A549 (cell line): Measurements from ENCODE around the gene LPO. TPM values are rescaled to one million over a fixed set of nuclear protein-coding genes. Genes with fewer than 3 reads are reported as not detected.

Source experiments
- ATAC-seq, 2 experiments: fragments of 200-7000 bp in 1 of 2; fragments of >200 bp in 1 of 2; cut with Nextera tagmentation in 1 of 2; cut with Tn5 transposase in 1 of 2; 3 replicates each; pipeline versions ENCODE4 v1.8.0 to v1.9.1; 2018 to 2020; ENCODE audit warnings: mild to moderate bottlenecking in 1 of 2, moderate library complexity in 1 of 2
- CTCF ChIA-PET: fragments of 300-600 bp; sonication (Branson Sonifier 250); formaldehyde crosslinking; extraction: SDS; loops from one replicate; lab custom pipeline; 2021; ENCODE audit warnings: antibody characterized with exemption, inconsistent platforms; lab: Yijun Ruan, JAX
- POLR2A ChIA-PET: fragments of 350-600 bp; formaldehyde crosslinking; extraction: SDS; loops from one replicate; lab custom pipeline; 2021; ENCODE audit warnings: antibody characterized with exemption, inconsistent platforms; lab: Yijun Ruan, JAX
- DNase-seq, 2 experiments: peaks; one replicate each; pipeline versions ENCODE4 v3.0.0 to v3.0.0-alpha.2; 2011 to 2016; ENCODE audit warnings: low read depth in 1 of 2, low spot score in 1 of 2
- FAIRE-seq: peaks from 2 replicates; lab custom pipeline; 2011; peaks lifted over from hg19 to GRCh38; lab: Jason Lieb, UNC
- H3K27ac ChIP-seq, 2 experiments: fragments of >200 bp; sonication (Bioruptor Twin); formaldehyde crosslinking; 3 replicates each; pipeline ENCODE4 v1.5.1; 2016 to 2017
- H3K4me1 ChIP-seq: fragments of >200 bp; sonication (Bioruptor Twin); formaldehyde crosslinking; 3 replicates; pipeline ENCODE4 v1.6.1; 2016
- H3K4me2 ChIP-seq: fragments of >200 bp; sonication (Bioruptor Twin); formaldehyde crosslinking; 3 replicates; pipeline ENCODE4 v1.6.1; 2016
- H3K4me3 ChIP-seq: fragments of >200 bp; sonication (Bioruptor Twin); formaldehyde crosslinking; 3 replicates; pipeline ENCODE4 v1.5.1; 2016
- H3K9me3 ChIP-seq: fragments of >200 bp; sonication (Bioruptor Twin); formaldehyde crosslinking; 3 replicates; pipeline ENCODE4 v1.6.1; 2016
- CHD4 ChIP-seq: fragments of 200-600 bp; sonication (generic); IDR thresholded peaks from 2 replicates; pipeline ENCODE4 v1.6.1; 2016; ENCODE audit warnings: antibody characterized with exemption, mild to moderate bottlenecking, borderline replicate concordance
- GATA3 ChIP-seq: IDR thresholded peaks from 2 replicates; pipeline ENCODE4 v1.6.1; 2012; ENCODE audit warnings: borderline replicate concordance
- HDAC2 ChIP-seq: fragments of 200-600 bp; sonication (generic); IDR thresholded peaks from 2 replicates; pipeline ENCODE4 v1.6.1; 2016
- HOXB13 ChIP-seq: fragments of 250-450 bp; sonication (Bioruptor Pico); IDR thresholded peaks from 2 replicates; pipeline ENCODE4 v1.5.0; 2020; ENCODE audit warnings: low read depth, mild to moderate bottlenecking, moderate library complexity
- HOXB5 ChIP-seq: fragments of 250-450 bp; sonication (Bioruptor Pico); IDR thresholded peaks from 2 replicates; pipeline ENCODE4 v1.5.0; 2020; ENCODE audit warnings: mild to moderate bottlenecking, moderate library complexity
- JUN ChIP-seq, 2 experiments: fragments of >200 bp; sonication (Bioruptor Twin); formaldehyde crosslinking; IDR thresholded peaks; 2 replicates in 1 of 2; 3 replicates in 1 of 2; pipeline ENCODE4 v1.6.1; 2016 to 2017
- JUNB ChIP-seq: fragments of >200 bp; sonication (Bioruptor Twin); formaldehyde crosslinking; IDR thresholded peaks from 2 replicates; pipeline ENCODE4 v1.6.1; 2016
- PHF8 ChIP-seq: fragments of 200-600 bp; sonication (generic); IDR thresholded peaks from 2 replicates; pipeline ENCODE4 v1.6.1; 2016; ENCODE audit warnings: low read depth, mild to moderate bottlenecking, antibody characterized with exemption, moderate library complexity, borderline replicate concordance
- POLR2AphosphoS2 ChIP-seq: conservative IDR thresholded peaks from 2 replicates; pipeline ENCODE4 v1.6.1; 2012; ENCODE audit warnings: low read length, improper control_type of control experiment, inconsistent platforms
- RAD21 ChIP-seq, 2 experiments: fragments of >200 bp in 1 of 2; sonication (Bioruptor Twin) in 1 of 2; formaldehyde crosslinking in 1 of 2; IDR thresholded peaks in 1 of 2; conservative IDR thresholded peaks in 1 of 2; 2 replicates in 1 of 2; 3 replicates in 1 of 2; pipeline ENCODE4 v1.6.1; 2012 to 2018; ENCODE audit warnings: inconsistent platforms in 1 of 2
- RCOR1 ChIP-seq: fragments of 150-350 bp; IDR thresholded peaks from 2 replicates; pipeline ENCODE4 v1.6.1; 2014; ENCODE audit warnings: antibody characterized with exemption, low read length, low read depth
- TFCP2L1 ChIP-seq: fragments of 250-450 bp; sonication (Bioruptor Pico); IDR thresholded peaks from 2 replicates; pipeline ENCODE4 v1.5.0; 2021; ENCODE audit warnings: mild to moderate bottlenecking
- ZSCAN20 ChIP-seq: fragments of 250-450 bp; sonication (Bioruptor Pico); IDR thresholded peaks from 2 replicates; pipeline ENCODE4 v1.8.0; 2022; ENCODE audit warnings: mild to moderate bottlenecking, moderate library complexity
- WGBS: methylation state at CpG from one replicate; pipeline ENCODE4 v1.1.6; 2017; ENCODE audit errors: missing lambda C conversion rate; 5-methylcytosine and 5-hydroxymethylcytosine counted together
- polyA plus RNA-seq, 4 experiments: library from polyadenylated mRNA; depleted of rRNA in 3 of 4; stranded (reverse); fragments of >200 nt; fragmentation: RNase III in 1 of 4; extraction: RNeasy Plus Mini Kit Qiagen cat#74134 plus additional on column Dnase treatment in 1 of 4; gene quantifications; 2 replicates in 3 of 4; 3 replicates in 1 of 4; pipeline ENCODE4 v1.2.3, GENCODE V29; 2011 to 2017
- TF ChIP-seq, protein P1 (sequence below): fragments of >200 bp; sonication (Bioruptor Twin); formaldehyde crosslinking; IDR thresholded peaks from 2 replicates; pipeline ENCODE4 v1.6.1; 2016
- TF ChIP-seq, protein P2 (sequence below): fragments of 250-450 bp; sonication (Bioruptor Pico); IDR thresholded peaks from 2 replicates; pipeline ENCODE4 v1.5.0; 2021; ENCODE audit warnings: mild to moderate bottlenecking, moderate library complexity, borderline replicate concordance
- TF ChIP-seq, protein P3 (sequence below): fragments of >200 bp; sonication (Bioruptor Twin); formaldehyde crosslinking; IDR thresholded peaks from 3 replicates; pipeline ENCODE4 v1.5.1; 2016

LPO gene
- polyA plus RNA-seq, 2 of the 4 experiments (the other 2 are of a cell fraction), result not detected

DNA sequence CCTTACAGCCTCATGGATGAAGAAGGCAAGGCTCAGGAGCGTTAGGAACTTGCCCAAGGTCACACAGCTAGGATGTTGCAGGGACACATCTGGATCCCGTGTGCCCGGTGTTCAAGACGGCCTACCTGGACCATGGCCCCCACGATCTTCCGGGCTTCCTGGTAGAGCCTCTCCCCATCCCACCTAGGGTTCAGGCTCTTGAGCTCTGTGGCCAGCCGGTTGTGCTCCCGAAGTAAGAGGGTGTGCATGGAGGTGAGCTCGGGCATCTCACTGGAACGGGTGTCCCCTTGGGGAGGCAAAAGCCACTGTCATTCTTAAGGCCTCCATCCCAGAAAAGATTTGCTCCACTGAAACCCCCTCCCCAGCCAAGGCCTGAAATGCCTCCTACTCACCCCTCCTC is 37.0 kb downstream of the LPO start (continued):
- TF ChIP-seq HOXB13 (CRISPR knock-in tag), result no peak
- no peak for TF ChIP-seq CHD4
- TF ChIP-seq RCOR1, result no peak
- no peak for TF ChIP-seq ZSCAN20 (CRISPR knock-in tag)
- TF ChIP-seq GATA3, result no peak
- no peak for TF ChIP-seq TFCP2L1 (CRISPR knock-in tag)
- TF ChIP-seq HOXB5 (CRISPR knock-in tag), result no peak

DNA sequence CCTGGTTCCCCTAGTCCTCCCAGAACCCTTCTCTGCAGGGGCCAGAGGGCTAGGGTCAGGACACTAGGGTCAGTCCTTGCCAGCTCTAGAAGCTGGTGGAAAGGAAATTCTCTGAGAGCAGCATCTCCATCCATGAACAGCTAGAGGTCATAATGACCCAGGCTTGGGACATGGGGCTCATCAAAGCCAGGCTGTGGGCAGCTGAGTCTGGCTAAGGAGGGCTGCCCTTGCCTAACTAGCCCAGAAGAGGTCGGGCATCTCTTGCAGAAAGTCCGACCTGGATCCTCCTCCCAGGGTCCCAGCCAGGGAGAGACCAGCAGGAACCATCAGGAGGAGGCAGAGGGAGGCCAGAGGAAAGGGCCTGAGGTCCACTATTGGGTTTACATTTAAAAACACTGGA is 38.0 kb downstream of the LPO start:
- ATAC-seq, result no peak
- 8% methylated on average over 2 of the region's 2 CpGs for WGBS
- ChIA-PET CTCF (interaction anchor here (1.5 to 2.1 kb wide), 3 partner anchors 11 to 77 kb away, joined by 3 to 6 read pairs (median 5); no protein-coding TSS in a partner anchor), POLR2A (no interaction called here)
- TF ChIP-seq HDAC2 (no peak), POLR2AphosphoS2 (no peak), PHF8 (no peak), JUNB (no peak), JUN (IDR thresholded peaks at IDR 0.05) (no peak), RCOR1 (no peak)
- TF ChIP-seq, protein P1, sequence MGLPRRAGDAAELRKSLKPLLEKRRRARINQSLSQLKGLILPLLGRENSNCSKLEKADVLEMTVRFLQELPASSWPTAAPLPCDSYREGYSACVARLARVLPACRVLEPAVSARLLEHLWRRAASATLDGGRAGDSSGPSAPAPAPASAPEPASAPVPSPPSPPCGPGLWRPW, result no peak
- TF ChIP-seq, protein P2, sequence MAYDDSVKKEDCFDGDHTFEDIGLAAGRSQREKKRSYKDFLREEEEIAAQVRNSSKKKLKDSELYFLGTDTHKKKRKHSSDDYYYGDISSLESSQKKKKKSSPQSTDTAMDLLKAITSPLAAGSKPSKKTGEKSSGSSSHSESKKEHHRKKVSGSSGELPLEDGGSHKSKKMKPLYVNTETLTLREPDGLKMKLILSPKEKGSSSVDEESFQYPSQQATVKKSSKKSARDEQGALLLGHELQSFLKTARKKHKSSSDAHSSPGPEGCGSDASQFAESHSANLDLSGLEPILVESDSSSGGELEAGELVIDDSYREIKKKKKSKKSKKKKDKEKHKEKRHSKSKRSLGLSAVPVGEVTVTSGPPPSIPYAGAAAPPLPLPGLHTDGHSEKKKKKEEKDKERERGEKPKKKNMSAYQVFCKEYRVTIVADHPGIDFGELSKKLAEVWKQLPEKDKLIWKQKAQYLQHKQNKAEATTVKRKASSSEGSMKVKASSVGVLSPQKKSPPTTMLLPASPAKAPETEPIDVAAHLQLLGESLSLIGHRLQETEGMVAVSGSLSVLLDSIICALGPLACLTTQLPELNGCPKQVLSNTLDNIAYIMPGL (CRISPR knock-in tag), result no peak
- Histone ChIP-seq H3K9me3 (no peaks in the 10 kb centered on the region), H3K4me2 (no peak overlapping the region), H3K27ac (no peak overlapping the region), H3K4me3 (no peak overlapping the region), H3K4me1 (no peaks in the 10 kb centered on the region)
- no peak for FAIRE-seq
- no peak for DNase-seq

DNA sequence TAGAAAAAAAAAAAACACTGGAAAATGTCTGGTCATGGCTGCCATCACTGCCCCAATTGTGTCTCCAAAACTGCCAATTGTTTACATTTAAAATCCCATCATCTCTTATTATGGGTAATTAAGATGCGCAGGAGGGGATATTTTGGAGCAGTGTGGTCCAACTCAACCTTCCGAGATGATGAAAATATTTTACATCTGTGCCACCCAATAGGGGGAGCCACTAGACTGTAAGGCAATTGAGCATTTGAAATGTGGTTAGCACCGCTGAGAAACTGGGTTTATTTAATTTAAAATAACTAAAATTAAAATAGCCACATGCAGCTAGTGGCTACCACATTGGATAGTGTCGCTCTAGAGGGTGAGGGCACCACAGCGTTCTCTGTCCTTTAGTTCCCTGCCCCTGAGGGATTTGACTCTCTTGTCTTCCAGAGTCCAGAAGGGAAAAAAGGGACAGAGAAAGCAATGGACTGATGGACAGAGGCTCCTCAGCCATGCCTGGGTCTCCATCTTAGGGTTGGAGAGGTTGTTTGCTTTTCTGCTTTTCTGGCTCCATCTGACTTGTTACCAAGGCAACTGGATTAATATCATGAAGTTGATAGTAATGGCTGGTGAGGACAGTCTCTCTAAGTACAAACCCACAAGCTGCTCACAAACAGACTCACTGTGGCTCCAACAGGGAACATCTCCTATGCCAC is 38.9 kb downstream of the LPO start:
- ChIA-PET CTCF (interaction anchor here (1.0 to 1.5 kb wide), 2 partner anchors 9 to 12 kb away, joined by 3 read pairs; no protein-coding TSS in a partner anchor), POLR2A (no interaction called here)
- DNase-seq (peak in 1 of 2 experiments; percentile 26), ATAC-seq (0 out of 6 replicates have a peak, but pooled peaks of 1 of the 2 experiments have one; percentile 27), FAIRE-seq (no peak)
- Histone ChIP-seq H3K27ac (no peak overlapping the region), H3K4me1 (no peaks in the 10 kb centered on the region), H3K9me3 (no peaks in the 10 kb centered on the region), H3K4me3 (no peak overlapping the region), H3K4me2 (no peak overlapping the region)
- 19% methylated on average over 5 of the region's 5 CpGs for WGBS
- TF ChIP-seq POLR2AphosphoS2 (no peak), RAD21 (conservative IDR thresholded peaks at IDR 0.05 in 1 of 2, IDR thresholded peaks at IDR 0.05 in 1 of 2) (peak; percentile 41 to 55)
- TF ChIP-seq, protein P3, sequence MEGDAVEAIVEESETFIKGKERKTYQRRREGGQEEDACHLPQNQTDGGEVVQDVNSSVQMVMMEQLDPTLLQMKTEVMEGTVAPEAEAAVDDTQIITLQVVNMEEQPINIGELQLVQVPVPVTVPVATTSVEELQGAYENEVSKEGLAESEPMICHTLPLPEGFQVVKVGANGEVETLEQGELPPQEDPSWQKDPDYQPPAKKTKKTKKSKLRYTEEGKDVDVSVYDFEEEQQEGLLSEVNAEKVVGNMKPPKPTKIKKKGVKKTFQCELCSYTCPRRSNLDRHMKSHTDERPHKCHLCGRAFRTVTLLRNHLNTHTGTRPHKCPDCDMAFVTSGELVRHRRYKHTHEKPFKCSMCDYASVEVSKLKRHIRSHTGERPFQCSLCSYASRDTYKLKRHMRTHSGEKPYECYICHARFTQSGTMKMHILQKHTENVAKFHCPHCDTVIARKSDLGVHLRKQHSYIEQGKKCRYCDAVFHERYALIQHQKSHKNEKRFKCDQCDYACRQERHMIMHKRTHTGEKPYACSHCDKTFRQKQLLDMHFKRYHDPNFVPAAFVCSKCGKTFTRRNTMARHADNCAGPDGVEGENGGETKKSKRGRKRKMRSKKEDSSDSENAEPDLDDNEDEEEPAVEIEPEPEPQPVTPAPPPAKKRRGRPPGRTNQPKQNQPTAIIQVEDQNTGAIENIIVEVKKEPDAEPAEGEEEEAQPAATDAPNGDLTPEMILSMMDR, result peak; percentile 46
